ENCODE results near the gene IFT122.

DNA sequence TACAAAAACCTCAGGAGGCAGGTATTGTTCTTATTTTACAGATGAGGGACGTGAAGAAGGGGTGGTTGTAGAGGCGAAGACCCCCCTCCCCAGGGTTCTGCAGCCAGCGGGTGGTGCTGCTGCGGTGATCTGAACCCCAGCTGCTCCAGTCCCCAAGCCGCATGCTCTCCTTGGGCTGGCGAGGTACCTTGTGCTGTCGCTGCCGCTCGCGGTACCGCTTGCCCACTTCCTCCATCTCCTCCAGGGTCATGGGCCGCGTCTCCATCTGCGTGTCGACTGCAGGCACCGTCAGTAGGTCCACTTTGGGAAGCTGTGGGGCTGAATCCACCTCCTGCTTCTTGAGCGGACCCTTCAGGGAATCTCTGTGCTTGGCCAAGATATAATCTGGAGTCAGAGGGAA is 29.1 kb upstream of the IFT122 start:
- TF ChIP-seq, protein P1, sequence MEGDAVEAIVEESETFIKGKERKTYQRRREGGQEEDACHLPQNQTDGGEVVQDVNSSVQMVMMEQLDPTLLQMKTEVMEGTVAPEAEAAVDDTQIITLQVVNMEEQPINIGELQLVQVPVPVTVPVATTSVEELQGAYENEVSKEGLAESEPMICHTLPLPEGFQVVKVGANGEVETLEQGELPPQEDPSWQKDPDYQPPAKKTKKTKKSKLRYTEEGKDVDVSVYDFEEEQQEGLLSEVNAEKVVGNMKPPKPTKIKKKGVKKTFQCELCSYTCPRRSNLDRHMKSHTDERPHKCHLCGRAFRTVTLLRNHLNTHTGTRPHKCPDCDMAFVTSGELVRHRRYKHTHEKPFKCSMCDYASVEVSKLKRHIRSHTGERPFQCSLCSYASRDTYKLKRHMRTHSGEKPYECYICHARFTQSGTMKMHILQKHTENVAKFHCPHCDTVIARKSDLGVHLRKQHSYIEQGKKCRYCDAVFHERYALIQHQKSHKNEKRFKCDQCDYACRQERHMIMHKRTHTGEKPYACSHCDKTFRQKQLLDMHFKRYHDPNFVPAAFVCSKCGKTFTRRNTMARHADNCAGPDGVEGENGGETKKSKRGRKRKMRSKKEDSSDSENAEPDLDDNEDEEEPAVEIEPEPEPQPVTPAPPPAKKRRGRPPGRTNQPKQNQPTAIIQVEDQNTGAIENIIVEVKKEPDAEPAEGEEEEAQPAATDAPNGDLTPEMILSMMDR (IDR thresholded peaks at IDR 0.05) = no peak
- no peak for TF ChIP-seq POLR2A (IDR thresholded peaks at IDR 0.05)
- no peak for TF ChIP-seq EP300 (IDR thresholded peaks at IDR 0.05)

Measured in tibial nerve (tissue), 4 donors.